ENCODE results near the gene SLC26A5.

The SLC26A5 gene

DNA sequence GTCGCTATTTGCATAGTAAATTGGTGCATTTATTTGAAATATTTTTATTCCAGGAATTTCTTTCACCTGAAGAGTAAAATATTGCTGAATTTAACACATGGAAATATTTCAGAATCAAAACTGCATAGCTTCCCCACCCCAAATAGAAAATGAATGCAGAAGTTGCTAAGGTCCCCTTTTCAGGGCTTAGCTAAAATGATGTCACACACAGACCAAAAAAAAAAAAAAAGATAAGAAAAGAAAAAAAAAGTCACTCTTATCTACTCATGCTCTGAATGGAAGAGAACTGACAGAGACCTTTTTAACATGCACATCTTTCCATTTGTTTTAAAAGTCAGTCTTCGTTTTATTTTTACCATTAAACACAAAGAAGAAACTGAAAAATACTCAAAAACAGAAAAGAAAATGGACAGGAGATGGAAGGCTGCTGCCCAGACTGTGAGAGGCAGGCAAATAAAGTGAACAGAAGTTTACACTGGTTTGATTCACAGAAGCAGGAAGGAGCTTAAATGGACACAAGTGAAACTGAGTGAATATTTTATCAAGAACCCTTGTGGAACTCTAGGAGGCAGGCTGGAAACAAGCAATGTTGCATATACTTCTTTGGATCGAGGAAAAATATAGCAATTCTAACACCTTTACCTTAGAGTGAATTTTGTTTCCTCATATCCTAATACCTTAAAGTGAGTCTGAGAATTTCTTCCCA, 66.6 kb downstream of the SLC26A5 start:
- TF ChIP-seq SIN3A (IDR thresholded peaks at IDR 0.05; ENCODE audit: borderline replicate concordance, insufficient read depth, low read length), result no peak
- TF ChIP-seq FOXP2 (optimal IDR thresholded peaks at IDR 0.05; ENCODE audit: borderline replicate concordance, extremely low read depth, extremely low read length, insufficient read depth), result no peak
- TF ChIP-seq POLR2AphosphoS5 (IDR thresholded peaks at IDR 0.05; ENCODE audit: low read depth, low read length), result no peak
- no peak for TF ChIP-seq TAF1 (IDR thresholded peaks at IDR 0.05; ENCODE audit: borderline replicate concordance, insufficient read depth, low read length)
- TF ChIP-seq, protein P1, sequence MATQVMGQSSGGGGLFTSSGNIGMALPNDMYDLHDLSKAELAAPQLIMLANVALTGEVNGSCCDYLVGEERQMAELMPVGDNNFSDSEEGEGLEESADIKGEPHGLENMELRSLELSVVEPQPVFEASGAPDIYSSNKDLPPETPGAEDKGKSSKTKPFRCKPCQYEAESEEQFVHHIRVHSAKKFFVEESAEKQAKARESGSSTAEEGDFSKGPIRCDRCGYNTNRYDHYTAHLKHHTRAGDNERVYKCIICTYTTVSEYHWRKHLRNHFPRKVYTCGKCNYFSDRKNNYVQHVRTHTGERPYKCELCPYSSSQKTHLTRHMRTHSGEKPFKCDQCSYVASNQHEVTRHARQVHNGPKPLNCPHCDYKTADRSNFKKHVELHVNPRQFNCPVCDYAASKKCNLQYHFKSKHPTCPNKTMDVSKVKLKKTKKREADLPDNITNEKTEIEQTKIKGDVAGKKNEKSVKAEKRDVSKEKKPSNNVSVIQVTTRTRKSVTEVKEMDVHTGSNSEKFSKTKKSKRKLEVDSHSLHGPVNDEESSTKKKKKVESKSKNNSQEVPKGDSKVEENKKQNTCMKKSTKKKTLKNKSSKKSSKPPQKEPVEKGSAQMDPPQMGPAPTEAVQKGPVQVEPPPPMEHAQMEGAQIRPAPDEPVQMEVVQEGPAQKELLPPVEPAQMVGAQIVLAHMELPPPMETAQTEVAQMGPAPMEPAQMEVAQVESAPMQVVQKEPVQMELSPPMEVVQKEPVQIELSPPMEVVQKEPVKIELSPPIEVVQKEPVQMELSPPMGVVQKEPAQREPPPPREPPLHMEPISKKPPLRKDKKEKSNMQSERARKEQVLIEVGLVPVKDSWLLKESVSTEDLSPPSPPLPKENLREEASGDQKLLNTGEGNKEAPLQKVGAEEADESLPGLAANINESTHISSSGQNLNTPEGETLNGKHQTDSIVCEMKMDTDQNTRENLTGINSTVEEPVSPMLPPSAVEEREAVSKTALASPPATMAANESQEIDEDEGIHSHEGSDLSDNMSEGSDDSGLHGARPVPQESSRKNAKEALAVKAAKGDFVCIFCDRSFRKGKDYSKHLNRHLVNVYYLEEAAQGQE (IDR thresholded peaks at IDR 0.05; ENCODE audit: insufficient read depth in 1 of 2, low read depth in 2 of 2, low read length in 2 of 2), result no peak

DNA sequence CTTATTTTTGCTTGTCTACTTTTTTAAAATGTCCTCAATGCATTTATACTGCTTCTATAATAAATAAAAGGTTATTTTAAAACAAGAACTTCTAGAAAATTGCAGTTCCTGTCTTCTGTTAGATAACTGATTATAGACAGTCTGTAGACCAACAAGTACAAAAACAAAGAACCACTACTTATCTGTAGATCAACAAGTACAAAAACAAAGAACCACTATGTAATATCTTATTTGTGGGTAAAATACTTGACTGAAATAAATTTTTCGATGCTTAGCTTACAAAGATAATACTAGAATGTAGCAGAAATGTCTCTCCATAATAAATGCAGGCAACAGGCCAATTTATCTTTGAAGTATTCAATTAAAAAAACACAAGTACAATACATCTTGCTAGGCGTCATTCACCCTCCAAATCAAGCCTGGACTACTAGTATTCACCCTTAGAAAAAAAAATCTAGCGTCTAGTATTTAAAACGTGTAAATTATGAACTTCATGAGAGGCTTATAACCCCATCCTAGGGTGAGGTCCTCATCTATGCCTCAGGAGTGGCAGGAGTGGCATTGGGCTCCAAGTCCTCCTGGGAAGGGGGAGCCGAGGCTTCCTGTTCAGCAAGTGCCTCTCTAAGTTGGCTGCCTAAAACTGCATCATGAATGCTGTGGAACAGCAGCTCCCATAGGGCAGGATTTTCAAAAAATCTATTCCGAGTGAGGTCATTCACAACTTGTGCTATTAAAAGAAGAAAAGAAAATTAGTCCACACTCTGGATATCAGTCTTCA, 72.0 kb downstream of the SLC26A5 start:
- TF ChIP-seq, protein P1 (IDR thresholded peaks at IDR 0.05; ENCODE audit: insufficient read depth in 1 of 2, low read depth in 2 of 2, low read length in 2 of 2), result no peak
- no peak for TF ChIP-seq POLR2AphosphoS5 (IDR thresholded peaks at IDR 0.05; ENCODE audit: low read depth, low read length)
- no peak for TF ChIP-seq FOXP2 (optimal IDR thresholded peaks at IDR 0.05; ENCODE audit: borderline replicate concordance, extremely low read depth, extremely low read length, insufficient read depth)
- TF ChIP-seq TAF1 (IDR thresholded peaks at IDR 0.05; ENCODE audit: borderline replicate concordance, insufficient read depth, low read length), result no peak
- TF ChIP-seq SIN3A (IDR thresholded peaks at IDR 0.05; ENCODE audit: borderline replicate concordance, insufficient read depth, low read length), result no peak

- TF ChIP-seq TAF1 (IDR thresholded peaks at IDR 0.05; ENCODE audit: borderline replicate concordance, insufficient read depth, low read length) (no peak), FOXP2 (optimal IDR thresholded peaks at IDR 0.05; ENCODE audit: borderline replicate concordance, extremely low read depth, extremely low read length, insufficient read depth) (no peak), SIN3A (IDR thresholded peaks at IDR 0.05; ENCODE audit: borderline replicate concordance, insufficient read depth, low read length) (no peak)
- TF ChIP-seq, protein P1 (IDR thresholded peaks at IDR 0.05; ENCODE audit: insufficient read depth in 1 of 2, low read depth in 2 of 2, low read length in 2 of 2), result no peak
Observed at GRCh38 chr7:103369432-103369831, 76.6 kb downstream of the SLC26A5 start.

DNA sequence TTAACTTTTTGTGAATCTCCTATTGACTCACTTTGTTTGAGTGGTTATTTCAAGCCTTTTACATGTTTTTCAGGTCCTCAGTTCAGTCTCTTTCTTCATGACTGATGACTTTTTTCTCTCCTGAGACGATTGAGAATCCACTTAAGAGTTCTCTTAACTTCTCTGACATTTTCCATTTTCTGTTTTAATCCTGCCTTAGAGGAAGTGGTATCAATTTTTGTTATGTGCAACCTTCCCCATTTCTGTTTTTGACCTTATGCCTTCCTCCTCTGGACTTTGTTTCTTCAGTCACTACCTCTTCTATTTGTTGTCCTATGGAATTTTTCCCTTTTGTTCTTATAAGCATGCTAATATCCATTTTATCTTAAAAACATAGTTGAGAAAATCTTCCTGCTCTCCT, 96.2 kb downstream of the SLC26A5 start:
- TF ChIP-seq, protein P1 (IDR thresholded peaks at IDR 0.05; ENCODE audit: insufficient read depth in 1 of 2, low read depth in 2 of 2, low read length in 2 of 2), result no peak
- TF ChIP-seq TAF1 (IDR thresholded peaks at IDR 0.05; ENCODE audit: borderline replicate concordance, insufficient read depth, low read length) (no peak), POLR2AphosphoS5 (IDR thresholded peaks at IDR 0.05; ENCODE audit: low read depth, low read length) (no peak), FOXP2 (optimal IDR thresholded peaks at IDR 0.05; ENCODE audit: borderline replicate concordance, extremely low read depth, extremely low read length, insufficient read depth) (no peak), SIN3A (IDR thresholded peaks at IDR 0.05; ENCODE audit: borderline replicate concordance, insufficient read depth, low read length) (no peak)

Measured in PFSK-1 (cell line).